ENCODE measurements around the gene SRGN.

The SRGN gene

DNA sequence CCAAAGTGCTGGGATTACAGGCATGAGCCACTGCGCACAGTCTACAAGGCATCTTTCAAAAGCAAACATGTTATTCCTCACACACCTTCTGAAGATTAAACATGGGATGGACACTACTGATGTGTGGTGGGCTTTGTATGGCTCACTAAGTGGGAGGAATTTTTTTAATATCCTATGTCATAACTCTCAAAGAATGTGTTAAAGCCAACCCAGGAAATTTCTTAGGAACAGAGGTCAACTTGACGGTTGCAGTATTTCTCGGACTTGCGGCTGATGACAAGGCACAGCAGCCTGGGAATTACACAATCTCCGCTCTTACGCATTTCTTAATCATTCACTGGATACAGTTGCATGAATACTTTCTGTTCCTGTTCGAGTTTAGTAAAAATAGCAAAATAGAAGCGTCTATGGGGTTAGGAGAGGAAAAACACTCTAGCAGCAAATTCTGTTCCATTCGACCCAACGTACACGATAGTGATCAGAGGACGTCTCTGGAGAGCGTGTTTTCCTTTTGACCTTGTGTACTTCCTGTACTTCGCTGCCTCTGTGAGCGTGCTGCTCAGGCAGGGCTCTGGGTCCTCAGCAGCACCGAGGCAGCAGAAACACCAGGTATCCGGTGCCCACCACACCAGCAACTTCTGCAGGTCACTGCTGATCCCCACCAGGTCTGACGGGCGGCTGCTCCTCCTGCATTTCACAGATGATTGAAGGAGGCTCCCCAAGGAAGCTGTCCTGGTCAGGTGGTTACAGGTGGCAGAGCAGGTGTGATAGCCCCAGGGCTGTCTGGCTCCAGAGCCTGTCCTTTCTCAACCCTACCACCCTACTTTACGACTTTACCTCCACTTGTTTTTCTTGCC is 26.4 kb upstream of the SRGN start:
- DNase-seq: no peak

DNA sequence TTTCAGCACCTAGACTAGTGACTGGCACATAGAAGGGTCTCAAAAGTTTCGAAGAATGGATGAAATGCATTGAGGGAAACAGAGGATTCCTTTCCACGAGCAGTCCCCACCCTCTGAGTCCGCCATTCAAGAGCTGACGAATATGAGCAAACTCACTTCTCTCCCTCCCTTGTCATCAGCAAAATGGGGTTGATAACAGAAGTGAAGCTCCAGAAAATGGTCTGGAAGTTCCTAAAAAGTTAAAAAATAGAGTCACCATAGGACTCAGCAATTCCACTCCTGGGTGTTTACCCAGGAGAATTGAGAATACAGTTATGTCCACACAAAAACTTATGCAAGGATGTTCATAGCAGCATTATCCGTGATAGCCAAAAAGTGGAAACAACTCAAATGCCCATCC is 25.0 kb upstream of the SRGN start:
- DNase-seq: no peak

DNA sequence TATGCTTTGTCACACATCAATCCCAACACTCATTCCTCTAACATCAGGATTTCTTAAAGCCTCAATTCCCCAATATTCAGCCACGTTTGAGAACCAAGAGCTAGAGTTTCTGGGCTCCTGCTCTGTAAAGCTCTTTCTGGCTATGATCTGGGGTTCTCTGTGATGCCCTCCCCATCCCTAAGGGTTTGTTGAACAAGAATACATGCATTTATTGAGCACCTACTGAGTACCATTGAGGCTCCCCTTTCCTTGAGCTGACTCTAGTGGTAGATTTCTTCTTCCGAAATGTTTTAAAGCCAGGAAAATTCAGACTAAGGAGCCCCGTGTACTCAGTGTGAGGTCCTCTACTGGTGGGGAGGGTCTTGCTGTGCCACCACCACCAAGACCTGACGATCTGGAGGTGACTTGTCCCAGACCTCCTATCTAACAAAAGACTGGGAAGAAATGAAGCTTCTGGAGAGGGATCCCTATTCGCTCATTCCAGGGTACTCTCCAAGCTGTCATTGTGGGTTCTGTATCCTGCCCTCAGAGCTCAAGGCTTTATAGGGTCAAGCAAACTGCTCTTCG is 23.1 kb upstream of the SRGN start:
- DNase-seq: no peak

DNA sequence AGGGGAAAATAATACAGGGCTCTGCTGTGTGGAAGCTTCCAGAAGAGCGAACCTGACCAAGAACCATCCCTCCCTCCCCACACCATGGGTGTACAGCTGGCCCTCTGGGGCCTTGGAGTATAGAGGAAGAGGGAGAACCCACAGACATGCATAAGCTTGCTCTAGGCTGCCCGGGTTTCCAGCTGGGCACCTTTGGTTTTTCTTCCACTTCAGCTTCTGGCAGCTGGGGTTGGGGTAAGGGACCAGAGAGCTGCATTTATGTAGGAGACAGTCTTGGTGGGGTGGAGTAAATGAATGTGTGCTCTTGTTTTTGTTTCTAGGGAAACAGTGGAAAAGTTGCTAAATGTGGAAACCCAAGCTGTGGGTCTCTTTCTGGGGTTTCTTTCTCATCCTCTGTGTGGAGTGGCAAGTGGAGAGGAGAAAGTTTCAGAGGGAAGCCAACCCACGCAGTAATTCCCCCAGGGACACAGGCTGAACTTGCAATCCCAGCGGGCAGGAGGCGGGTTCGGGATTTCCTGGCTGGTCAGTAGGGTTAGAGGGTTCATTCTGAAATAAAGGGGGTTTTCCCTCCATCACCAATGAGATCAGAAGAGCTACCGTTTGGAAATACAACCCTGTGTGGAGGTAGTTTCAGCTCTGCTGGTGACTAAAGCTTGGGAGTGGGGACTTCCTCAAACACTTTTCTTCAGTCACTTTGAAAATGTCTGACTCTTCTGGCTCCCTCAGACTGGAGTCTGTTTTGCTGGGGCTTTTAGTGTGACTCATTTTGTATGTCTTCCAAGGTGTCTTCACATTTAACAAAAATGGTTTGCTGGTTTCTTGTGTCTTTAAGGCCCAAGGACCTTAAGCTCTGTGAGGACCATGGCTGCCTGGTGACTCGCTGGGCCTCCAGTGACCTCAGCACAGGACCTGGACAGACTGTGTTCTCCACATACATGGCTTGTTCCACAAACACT is 22.2 kb upstream of the SRGN start:
- no peak for DNase-seq

DNA sequence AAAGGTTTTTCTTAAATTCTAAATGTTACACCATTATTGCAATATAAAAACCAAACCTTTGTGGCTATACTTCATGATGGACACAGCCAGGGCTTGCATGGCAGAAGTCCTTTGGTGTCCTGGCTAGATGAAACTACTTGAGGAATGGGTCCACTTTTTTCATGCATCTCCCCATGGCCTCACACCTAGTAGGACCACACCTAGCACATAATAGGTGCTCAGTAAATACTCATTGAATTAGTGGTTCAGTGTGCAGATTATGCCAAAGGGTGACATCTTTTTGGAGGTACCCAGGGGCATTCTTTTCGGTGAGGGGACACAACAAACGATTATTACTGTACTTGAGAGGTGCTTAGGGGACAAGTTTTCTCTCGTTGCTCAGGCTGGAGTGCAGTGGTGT is 20.7 kb upstream of the SRGN start:
- DNase-seq: no peak

DNA sequence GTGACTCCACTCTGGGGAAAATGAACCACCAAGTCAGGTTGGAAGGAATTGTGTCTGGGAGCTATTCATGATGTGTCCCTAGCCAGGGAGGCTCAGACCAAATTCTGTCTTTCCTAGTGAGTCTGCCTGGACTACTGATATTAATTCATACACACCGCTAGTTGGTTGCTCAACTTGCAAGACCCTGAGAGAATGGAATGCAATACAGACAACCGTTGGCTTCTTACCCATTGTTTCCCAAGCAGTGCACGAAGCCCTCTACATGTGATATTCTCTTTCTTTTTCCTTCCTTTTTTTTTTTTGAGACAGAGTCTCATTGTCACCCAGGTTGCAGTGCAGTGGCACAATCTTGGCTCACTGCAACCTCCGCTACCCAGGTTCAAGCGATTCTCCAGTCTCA is 19.4 kb upstream of the SRGN start:
- DNase-seq: no peak

DNA sequence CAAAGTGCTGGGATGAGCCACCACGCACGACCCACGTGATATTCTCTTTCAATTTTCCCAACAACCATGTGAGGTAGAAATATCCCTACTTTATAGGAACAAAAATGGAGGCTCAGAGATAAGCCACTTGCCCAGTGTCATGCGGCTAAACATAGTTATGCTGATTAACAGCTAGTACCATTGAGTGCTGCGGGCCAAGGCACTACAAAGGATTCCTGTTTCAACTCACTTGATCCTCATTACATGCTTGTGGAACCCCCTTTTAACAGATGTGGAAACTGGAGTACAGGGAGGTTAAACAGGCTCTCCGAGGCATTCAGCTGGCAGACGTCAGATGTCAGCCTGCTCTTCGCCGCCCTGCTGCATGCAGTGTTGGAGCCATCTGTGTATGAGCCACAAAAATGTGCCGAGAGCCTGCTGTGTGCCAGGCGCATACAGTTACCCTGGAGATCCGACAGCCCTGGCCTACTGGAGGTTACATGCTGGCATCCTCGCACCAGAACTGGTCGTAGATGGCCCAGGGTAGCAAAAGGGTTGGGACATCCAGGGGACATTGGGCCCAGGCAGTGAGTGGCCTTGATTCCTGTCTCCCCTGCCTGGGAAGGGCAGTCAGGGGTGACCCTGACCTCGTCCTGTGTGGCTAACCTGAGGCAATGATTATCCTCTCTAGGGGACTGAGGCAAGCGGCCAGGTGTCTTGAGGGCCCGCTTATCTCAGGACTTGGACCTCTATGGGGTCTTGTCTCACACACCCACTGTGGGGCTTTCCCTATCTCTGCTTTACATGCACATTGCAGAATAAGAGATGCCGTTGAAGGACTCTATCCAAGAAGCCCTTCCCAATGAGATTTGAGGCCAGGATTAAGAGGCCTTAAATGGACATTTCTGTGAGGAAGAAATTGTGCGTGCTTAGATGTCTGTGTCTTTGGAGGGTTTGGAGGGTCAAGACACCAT is 18.5 kb upstream of the SRGN start:
- no peak for DNase-seq

DNA sequence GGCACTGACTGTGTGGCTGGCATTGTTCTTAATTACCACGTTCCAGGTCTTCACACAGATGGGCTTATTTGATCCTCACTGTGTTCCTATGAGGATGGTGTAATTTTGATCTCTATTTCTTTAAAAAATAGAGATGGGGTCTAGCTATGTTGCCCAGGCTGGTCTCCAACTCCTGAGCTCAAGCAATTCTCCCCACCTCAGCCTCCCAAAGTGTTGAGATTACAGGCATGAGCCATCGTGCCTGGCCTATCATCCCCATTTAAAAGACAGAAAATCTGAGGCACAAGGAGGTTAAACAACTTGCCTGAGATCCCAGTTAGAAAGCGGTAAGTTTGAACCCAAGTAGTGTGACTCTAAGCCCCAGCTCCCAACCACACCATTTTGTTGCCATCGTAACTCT is 17.0 kb upstream of the SRGN start:
- DNase-seq: no peak

DNA sequence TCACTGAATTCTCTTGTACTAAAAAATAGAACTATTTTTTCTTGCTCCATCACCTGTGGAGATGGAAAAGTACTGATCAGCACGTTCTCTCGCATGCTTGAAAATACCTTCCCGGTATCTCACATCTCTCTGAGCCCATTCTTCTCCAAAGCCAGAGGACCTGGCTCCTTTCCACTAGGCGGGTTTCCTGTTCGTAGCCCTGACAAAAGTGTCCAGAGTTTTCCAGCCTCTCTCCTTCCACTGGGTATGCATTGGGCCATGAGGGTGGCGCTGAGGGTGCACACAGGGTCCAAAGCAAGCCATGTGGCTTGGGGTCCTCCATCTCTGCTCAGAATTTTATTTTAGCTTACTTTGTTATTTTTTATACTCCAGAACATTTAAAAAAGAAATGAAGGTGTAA is 16.3 kb upstream of the SRGN start:
- DNase-seq: no peak

DNA sequence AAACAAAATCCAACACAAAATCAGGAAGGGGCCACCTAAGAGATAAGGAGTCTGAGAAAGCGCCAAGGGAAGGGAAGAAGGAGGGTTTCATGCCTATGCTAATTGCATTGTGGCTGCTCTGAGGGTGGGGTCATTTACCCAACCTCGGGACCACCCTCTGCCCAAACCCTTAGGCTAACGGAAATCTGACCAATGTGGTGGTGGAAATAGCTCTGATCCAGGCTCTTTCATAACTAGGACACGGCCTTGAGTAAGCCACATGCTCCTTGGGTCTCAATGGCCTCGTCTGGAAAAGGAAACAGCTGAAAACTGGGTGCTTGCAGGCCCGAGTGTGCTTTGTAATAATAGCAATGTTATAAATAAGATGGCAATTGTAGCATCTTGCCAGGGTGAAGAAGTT is 14.9 kb upstream of the SRGN start:
- DNase-seq: no peak

DNA sequence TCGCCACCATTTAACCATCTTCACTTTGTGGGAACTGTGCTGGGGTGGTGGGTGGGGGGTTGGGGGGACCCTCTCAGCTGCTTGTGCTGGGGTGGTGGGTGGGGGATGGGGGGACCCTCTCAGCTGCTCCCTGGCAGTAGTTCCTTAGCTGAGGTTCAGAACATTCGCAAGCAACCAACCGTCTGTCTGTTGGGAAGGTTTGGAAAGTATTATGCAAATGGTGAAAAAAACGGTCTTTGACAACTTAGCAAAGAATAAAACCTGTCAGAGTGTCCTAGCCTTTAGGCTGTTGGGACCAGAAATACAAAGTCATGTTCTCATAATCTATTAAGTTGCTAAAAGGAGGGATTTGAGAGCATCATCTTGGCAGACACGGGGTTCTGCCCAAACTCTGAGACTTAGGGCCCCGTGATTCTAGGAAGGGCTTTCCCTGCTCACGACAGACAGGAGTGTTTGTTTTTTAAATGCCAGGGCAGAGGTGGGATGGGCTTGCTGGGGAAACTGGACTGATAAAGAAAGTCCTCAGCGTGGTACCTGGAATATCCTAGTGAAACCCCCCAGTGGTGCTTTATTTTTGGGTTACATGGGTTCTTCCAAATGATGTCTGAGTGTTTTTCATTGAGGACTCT is 14.1 kb upstream of the SRGN start:
- DNase-seq: no peak

DNA sequence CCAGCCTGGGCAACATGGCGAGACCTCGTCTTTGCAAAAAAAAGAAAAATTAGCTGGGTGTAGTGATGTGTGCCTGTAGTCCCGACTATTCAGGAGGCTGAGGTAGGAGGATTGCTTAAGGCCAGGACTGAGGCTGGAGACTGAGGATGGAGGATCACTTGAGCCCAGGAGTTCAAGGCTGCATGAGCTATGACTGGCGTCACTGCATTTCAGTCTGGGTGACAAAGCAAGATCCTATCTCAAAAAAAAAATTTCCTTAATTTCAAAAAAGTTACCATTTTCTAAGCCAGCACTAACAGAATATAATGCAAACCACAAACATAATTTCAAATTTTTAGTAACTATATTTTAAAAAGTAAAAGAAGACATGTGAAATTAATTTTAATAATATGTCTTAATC is 13.4 kb upstream of the SRGN start:
- no peak for DNase-seq

DNA sequence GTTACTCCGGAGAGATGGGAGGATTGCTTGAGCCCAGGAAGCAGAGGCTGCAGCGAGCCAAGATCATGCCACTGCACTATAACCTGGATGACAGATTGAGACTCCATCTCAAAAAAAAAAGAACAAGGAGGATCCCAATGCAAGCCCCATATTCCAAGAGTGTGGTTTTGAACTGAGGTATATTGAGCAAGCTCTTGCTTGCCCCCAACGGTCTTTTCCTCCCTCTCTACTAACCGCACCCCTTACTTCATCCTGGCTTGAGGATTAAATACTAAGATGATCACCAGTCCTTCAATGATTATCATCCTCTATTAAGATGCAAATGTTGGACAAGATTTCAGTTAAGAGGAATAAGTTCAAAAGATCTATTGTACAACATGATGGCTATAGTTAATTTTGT is 12.5 kb upstream of the SRGN start:
- DNase-seq: no peak

DNA sequence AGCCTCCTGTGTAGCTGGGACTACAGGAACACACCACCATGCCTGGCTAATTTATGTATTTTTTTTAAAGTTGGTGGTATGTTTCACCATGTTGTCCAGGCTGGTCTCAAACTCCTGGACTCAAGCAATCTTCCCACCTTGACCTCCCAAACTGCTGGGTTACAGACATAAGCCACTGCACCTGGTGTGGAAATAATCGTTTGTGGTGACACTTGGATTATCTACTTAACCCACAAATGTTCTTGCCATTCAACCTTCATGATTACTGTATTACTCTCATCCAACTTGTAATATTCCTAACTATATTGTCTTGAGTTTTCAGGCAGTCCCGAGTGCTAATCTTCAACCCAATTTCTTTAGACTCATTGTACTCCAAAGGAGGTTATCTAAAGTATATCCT is 9.6 kb upstream of the SRGN start:
- no peak for DNase-seq

DNA sequence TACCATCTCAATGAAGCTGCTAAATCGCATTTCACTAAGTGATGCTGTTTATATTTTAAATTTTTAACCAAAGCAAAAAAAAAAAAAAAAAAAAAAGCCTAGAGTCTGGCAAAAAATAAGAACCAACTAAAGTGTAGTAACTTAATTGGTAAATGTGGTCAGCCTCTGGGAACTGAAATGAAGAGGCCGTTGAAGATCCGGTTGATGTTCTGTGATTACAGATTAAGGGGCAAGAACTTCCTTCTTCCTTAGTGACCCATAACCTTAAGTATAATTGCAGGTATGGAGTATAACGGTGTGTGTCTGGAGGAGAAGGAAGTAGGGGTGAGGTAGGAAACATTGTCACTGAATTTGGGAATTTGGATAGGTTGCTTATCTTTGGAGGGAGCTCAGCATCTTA is 7.7 kb upstream of the SRGN start:
- no peak for DNase-seq

DNA sequence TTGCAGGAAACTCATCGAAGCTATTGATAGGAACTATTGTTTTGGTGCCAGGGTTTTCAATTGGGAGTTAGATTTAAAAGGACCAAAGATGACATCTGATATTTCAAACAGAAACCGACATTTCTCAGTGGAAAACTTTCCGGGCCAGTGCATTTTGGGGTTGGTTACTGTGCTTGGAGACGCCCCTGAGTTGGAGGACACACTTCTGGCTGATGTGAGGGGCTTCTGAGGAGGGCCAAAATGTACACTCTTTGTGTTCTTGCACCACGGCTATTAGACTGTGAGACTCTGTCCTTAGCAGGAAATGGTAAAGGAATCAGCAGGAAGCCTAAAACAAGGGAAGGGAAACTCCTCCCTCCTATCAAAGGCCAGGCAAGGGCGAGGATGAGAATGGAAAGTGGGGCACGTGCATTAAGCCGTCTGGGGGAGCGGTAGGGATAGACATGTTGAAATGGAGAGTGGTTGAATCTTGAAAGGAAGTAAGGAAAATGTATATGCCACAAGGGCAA is 1.8 kb upstream of the SRGN start:
- no peak for DNase-seq

DNA sequence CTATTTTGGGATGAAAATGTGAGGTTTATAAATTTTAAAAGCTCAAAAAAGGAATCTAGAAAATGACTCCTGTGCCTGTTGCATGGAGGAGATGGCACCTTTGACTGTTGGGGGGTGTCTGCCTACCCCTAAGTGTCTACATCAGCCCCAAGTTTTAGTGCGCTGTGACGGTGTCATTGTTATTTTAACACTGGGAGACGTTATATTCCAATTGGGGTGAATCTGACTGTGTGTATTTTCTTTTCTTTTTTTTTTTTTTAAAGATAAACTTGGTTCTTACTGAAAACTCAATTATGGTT is 517 bp downstream of the SRGN start:
- DNase-seq: no peak

DNA sequence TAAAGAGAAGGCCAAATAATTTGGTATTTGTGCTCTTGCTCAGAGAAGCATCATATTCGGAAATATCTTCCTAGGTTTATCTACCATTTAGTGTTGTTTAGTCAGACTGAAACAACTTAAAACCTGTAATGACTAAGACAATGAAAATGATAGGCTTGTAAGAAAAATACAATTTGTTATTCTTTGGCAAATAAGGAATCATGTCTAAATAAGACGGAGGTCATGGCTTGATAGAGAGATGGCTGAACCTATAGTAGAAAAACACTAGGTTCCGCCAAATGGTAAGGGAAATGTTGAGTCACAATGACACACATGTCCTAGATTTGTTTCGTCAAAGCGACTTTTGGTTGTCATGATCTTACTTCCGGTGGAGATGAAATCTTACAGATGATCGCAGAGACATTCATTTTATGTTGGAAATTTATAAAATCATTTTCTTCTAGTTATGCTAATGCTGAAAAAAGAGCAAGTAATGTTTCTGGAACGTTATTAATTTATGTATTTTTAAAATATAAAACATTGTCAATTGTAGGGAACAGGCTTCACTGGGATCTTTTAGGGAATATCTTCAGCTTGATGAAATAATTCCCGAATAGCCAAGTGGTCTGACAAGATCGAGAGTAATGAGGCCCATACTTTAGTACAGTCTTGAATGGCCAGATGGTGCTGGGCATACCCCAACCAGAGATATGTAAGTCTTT is 1.0 kb downstream of the SRGN start:
- no peak for DNase-seq

DNA sequence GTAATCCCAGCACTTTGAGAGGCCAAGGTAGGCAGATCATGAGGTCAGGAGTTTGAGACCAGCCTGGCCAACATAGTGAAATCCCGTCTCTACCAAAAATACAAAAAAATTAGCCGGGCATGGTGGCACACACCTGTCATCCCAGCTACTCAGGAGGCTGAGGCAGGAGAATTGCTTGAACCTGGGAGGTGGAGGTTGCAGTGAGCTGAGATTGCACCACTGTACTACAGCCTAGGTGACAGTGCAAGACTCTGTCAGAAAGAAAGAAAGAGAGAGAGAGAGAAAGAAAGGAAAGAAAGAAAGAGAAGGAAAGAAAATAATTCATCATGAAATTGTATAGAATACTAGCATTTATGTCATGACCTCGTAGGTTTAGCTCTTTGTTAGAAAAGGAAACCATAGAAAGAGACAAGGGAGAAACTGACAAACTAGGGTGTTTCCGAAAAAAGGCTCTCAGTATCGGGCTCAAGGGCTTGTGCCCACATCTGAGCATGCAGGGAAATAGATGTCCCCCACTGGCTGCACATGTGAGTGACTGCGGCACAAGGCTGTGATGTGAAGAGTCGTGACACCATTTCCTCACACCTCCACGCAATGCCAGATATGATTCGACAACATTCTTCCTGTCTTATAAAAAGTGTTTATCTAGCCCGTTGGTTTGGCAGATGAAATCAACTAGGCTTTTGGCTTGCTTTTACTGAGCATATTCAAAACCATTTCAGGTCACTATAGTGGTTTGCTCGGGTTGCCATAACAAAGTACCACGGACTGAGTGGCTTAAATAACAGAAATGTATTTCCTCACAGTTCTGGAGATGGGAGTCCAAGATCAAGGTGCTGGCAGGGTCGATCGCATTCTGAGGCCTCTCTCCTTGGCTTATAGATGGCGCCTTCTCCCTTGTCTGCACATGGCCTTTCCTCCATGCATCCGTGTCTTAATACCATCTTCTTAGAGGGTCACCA is 2.0 kb downstream of the SRGN start:
- no peak for DNase-seq

DNA sequence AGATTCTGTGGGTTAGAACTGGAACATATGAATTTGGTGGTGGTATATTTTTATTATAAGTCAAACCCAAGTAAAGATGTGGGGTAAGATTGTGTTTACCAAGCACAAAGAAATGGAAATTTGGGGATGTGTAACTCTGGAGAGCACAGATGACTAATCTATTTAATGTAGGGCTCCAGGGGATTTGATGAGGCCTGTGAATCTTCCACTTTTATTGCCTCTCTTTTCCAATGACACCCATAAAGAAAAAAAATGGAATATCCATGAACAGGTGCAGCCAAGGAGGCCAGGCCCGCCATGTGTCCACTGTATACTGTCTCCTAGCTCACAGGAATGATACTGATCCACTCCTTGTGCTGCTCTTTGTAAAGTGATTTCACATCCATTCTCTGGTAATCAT is 2.8 kb downstream of the SRGN start:
- DNase-seq: no peak
